SIG-M5 (cell line): ENCODE data around the gene MRM1.
A peak's percentile ranks its signal among the peaks of the same experiment; 100 is the strongest.

ENCODE experiments used
- DNase-seq: peaks from one replicate; lab custom pipeline; 2025; lab: John Stamatoyannopoulos, UW

The MRM1 gene, protein sequence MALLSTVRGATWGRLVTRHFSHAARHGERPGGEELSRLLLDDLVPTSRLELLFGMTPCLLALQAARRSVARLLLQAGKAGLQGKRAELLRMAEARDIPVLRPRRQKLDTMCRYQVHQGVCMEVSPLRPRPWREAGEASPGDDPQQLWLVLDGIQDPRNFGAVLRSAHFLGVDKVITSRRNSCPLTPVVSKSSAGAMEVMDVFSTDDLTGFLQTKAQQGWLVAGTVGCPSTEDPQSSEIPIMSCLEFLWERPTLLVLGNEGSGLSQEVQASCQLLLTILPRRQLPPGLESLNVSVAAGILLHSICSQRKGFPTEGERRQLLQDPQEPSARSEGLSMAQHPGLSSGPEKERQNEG

GRCh38 chr17:36601303-36602029 is at the start of gene MRM1:
MRM1 (plus strand) TSS chr17:36601583; CDS start chr17:36601811, 228 bp downstream.
- no peak for DNase-seq

DNA sequence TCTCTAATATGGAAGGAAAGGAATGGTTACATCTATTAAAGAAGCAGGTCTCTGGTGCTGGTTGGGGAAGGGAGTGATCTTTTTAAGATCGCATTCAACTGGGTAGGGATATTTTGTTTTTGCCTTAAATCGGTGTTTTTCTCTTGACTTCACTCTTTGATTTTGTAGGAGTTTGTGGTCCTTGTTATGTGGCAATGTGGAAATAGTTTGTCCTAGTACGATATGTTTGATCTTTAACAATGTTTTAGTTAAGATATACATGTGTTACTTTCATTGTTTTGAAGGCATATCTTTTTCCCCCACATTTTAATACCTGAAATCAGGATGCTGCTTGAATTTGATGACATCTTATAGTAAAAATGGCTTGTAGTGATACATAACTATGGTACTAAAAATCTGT is 47.9 kb upstream of the MRM1 start:
- DNase-seq: no peak

GRCh38 chr17:36566081-36566480 is 35.3 kb upstream of the MRM1 start:
- no peak for DNase-seq

- no peak for DNase-seq
Observed at GRCh38 chr17:36575028-36575427, 26.4 kb upstream of the MRM1 start.

- no peak for DNase-seq
Observed at GRCh38 chr17:36576793-36577192, 24.6 kb upstream of the MRM1 start.

- DNase-seq: no peak
Observed at GRCh38 chr17:36578671-36579070, 22.7 kb upstream of the MRM1 start.

DNA sequence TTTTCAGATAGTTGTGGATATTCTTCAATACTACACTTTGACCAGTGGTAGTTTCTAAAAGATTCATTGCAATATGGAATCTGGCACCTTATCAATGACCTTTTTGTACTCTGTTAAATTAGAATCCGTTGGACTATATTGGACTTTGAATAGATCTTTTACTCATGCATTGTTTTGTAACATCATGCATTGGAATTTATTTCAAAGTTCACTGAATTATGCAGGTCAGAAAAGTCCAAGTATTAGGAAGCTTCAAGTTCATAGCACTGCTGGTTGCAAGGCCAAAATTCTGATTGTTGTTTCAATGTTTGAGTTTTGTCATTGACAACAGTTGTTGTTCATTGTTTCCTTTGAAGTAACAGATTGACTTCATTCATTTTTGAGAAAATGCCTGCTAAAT is 17.6 kb upstream of the MRM1 start:
- no peak for DNase-seq

- no peak for DNase-seq
Observed at GRCh38 chr17:36586138-36586537, 15.2 kb upstream of the MRM1 start.

DNA sequence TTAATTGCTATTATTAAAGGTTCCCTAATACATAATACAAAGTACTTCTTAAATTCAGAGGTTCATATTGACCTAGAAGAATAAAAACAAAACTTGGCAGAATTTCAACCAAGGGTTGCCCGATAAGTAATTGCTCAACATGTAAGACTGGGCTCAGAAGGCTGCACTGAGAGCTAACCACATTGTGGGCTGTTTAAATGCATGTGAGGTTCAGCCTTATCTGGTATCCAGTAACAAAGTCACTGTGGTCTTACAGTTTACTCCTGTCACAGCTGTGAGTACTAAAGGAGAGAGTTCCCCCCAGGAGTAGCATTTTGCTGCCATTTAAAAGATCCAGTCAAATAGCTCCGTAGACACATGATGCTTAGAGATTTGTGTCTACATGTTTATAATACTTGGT is 11.3 kb upstream of the MRM1 start:
- DNase-seq: peak; percentile 62

DNA sequence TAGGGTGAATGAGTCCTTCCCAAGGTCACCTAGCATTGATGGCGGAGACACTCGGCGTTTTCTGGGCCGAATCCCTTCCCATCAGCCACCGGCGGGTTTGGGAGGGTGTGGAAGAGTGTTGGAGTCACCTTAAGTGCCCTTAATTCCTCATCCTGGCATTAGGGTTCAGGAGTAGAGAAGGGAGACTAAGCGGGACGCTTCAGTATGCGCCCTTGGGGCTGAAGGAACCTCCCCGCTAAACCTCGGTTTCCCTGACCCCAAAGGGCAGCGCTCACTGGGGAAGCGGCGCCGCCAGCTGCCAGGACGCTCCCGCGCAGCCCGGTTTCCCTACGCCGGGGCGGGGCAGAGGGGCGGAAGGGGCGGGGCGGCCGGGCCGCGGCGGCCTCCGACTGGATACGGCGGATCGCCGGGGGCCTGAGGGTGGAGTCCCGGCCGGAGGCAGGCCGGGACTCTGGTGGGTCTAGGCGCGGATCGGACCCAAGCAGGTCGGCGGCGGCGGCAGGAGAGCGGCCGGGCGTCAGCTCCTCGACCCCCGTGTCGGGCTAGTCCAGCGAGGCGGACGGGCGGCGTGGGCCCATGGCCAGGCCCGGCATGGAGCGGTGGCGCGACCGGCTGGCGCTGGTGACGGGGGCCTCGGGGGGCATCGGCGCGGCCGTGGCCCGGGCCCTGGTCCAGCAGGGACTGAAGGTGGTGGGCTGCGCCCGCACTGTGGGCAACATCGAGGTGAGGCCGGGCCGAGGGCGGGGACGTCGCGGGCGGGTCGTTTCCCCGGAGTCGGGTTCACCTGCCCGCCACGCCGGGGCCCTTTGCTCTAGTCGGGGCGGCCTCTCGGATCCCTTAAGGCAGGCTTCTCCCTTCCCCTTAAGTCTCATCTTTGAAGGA is 9.7 kb upstream of the MRM1 start, which contains the start of gene DHRS11:
TSS of gene DHRS11 (plus strand) at position 446 of the 882 bp plus-strand sequence. CDS start at position 577, 131 bp downstream.
- no peak for DNase-seq

GRCh38 chr17:36592316-36592715 is 9.1 kb upstream of the MRM1 start:
- no peak for DNase-seq

DNA sequence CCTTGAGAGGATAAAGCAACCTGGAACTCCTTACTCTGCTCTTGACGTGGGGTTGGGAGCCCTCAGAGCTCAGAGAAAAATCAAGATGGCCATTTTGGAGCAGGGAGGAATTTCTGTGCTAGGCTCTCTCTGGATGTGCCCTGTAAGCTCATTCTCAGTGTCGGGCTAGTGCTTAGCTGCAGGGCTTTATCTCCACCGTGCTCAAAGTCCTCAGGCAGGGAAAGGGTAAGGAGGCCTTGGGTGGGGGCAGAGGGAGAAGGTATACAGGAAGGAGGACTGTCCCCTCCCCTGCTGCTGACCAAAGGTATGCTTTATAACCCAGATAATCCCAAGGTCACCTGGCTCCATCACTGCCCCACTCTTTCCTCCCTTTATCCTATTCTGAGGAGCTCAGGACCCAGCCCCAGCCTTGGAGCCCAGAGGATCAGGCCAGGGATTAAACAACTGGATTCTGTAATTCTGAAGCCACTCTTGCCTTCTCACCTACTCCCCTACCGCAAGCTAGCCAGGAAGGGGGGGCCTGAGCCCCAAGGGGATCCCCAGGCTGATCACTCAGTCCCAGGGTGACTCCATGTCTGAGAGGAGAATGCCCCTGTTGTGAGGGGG is 8.6 kb upstream of the MRM1 start:
- no peak for DNase-seq

DNA sequence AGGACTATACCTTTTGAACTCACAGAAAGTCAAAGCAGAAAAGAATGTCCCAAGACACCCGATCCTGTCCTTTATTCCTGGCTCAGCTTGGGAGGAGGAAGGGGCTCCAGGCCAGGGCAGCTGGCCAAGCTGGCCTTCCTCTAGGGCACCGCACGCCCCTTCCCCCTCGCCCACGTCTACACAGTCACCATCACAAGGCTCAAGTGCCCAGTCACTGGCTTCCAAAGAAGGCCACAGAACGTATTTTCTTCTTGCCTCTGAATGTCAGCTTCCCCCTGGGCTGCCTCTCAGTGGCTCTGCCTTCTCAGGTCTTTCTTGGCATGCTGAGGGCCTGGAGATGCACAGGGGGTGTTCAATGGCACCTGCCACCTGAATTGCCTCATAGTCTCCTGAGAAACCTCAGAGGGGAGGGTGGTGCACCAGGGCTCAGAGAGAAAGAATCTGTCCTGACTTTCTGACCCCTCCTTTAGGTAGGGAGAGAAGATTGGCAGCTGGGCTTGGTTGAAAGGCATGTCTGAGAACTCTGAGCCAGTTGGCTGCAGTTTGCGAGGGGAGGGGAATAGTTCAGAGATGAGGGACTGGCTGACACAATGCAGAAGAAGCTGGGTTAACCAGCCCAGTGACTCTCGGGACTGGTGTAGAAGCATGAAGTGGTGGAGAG is 7.6 kb upstream of the MRM1 start:
- DNase-seq: no peak

- DNase-seq: no peak
Observed at GRCh38 chr17:36594626-36595401, 6.6 kb upstream of the MRM1 start.

GRCh38 chr17:36597226-36597625 is 4.2 kb upstream of the MRM1 start:
- no peak for DNase-seq

DNA sequence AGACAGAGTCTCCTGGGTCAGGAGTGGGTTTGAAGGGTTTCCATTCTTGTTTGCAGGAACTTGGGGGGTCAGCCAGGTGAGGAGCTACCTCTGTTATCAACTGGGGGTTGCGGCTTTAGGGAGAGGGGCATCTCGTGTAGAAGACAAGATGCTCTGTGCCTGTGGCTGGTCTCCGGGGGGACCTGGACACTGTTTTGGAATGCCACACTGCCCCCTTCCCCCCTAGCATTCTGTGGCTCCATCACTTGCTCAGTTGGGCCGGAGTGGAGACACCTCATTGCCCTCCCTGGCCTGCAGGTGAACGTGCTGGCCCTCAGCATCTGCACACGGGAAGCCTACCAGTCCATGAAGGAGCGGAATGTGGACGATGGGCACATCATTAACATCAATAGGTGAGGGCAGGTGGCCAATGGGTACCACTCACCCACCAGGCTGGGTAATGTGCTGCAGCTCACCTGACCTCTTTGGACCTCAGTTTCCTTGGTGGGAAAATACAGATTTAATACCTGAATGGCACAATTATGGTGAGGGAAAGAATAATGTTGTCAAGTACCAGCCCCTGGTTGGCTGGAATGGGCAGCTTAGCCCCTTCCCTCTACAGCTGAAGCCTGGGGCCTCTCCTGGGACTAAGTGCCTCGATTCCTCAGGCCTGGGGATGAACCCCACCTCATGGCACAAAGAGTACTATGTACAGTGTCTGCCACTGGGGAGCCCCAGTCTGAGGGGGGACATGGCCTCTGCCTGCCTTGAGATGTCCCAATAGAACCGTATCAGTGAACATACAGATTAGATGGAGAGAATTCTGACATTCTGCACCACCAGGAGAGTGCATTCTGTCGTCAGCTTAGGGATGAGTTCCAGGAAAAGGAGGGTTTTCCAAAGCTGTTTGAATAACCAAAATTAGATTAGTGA is 3.3 kb upstream of the MRM1 start:
- no peak for DNase-seq

DNA sequence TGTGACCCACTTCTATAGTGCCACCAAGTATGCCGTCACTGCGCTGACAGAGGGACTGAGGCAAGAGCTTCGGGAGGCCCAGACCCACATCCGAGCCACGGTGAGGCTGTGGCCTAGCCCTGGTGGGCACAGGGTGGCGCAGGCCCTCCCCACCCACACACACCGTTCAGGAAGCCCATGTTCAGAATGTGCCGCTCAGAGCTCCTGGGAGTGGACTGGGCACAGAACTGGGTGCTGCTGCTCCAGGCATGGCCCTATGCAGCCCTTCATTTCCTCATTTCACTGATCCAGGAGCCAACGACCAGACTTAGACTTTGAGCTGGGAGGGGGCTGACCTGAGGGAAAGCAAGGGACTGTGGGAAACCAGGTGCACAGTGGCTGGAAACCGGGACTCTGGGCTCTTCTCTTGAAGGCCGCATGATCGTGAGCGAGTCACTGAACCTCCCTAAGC is 2.4 kb upstream of the MRM1 start:
- DNase-seq: no peak

DNA sequence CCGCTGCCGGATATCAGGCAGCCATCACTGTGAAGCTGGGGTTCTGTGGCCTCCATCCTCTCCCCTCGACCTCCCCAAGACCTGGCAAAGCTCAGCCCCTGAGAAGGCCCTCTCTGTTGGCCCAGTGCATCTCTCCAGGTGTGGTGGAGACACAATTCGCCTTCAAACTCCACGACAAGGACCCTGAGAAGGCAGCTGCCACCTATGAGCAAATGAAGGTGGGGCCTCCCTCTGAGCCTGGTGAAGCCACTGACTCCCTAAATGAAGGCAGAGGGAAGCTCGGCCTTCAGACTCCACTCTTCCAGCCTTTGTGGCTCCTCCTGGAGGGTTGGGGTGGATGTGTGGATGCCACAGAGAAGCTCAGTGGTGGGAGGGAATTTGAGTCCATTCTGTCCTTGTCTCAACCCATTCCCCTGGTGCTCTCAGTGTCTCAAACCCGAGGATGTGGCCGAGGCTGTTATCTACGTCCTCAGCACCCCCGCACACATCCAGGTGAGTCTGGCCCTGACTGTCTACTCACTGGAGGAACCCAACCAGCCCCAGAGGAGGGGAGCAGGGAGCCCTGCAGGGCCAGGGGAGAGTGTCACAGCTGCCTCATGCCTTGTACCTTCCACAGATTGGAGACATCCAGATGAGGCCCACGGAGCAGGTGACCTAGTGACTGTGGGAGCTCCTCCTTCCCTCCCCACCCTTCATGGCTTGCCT is 1.7 kb upstream of the MRM1 start:
- DNase-seq: no peak

DNA sequence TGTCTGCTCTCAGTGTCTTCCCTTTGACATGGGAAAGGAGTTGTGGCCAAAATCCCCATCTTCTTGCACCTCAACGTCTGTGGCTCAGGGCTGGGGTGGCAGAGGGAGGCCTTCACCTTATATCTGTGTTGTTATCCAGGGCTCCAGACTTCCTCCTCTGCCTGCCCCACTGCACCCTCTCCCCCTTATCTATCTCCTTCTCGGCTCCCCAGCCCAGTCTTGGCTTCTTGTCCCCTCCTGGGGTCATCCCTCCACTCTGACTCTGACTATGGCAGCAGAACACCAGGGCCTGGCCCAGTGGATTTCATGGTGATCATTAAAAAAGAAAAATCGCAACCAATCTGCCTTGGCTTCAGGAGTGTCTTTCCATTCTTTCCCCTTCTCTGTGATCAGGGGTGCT is 918 bp upstream of the MRM1 start:
- no peak for DNase-seq
